Neuronal stem cell (in vitro differentiated cells): ENCODE data around the gene TBC1D21.

Source experiments
- DNase-seq: peaks from one replicate; pipeline ENCODE4 v3.0.0-alpha.2; 2013; ENCODE audit warnings: low spot score
- H2AFZ ChIP-seq: one replicate; pipeline ENCODE4 v1.6.1; 2013; ENCODE audit warnings: mild to moderate bottlenecking, low read length, inconsistent platforms
- H2AK5ac ChIP-seq: 2 replicates; pipeline ENCODE4 v1.6.1; 2013; ENCODE audit warnings: low read depth, mild to moderate bottlenecking, inconsistent platforms, low read length, moderate library complexity, mixed read lengths
- H2BK120ac ChIP-seq: 2 replicates; pipeline ENCODE4 v1.6.1; 2013; ENCODE audit warnings: low read depth, mild to moderate bottlenecking, inconsistent platforms, low read length, moderate library complexity, mixed read lengths
- H2BK12ac ChIP-seq: one replicate; pipeline ENCODE4 v1.6.1; 2013; ENCODE audit warnings: low read length, inconsistent platforms
- H2BK15ac ChIP-seq: 2 replicates; pipeline ENCODE4 v1.6.1; 2013; ENCODE audit warnings: mild to moderate bottlenecking, low read length, inconsistent platforms, mixed read lengths
- H2BK5ac ChIP-seq: one replicate; pipeline ENCODE4 v1.6.1; 2013; ENCODE audit warnings: inconsistent platforms, mild to moderate bottlenecking, low read length, moderate library complexity
- H3K14ac ChIP-seq: one replicate; pipeline ENCODE4 v1.6.1; 2013; ENCODE audit warnings: low read length, inconsistent platforms
- H3K18ac ChIP-seq: 2 replicates; pipeline ENCODE4 v1.6.1; 2013; ENCODE audit warnings: low read length, inconsistent platforms
- H3K23ac ChIP-seq: 2 replicates; pipeline ENCODE4 v1.6.1; 2013; ENCODE audit warnings: low read depth, mild to moderate bottlenecking, mixed read lengths, low read length, inconsistent platforms; ENCODE audit not compliant: poor library complexity
- H3K27ac ChIP-seq: replicated peaks from 3 replicates; pipeline ENCODE4 v1.5.1; 2013; ENCODE audit warnings: low read length, inconsistent platforms
- H3K27me3 ChIP-seq, 3 experiments: 2 replicates each; pipeline ENCODE4 v1.6.1; 2013; ENCODE audit warnings: low read length in 3 of 3, mild to moderate bottlenecking in 2 of 3, inconsistent platforms in 1 of 3, low read depth in 1 of 3, mixed read lengths in 1 of 3, moderate library complexity in 1 of 3; ENCODE audit not compliant: control insufficient read depth in 3 of 3, insufficient read depth in 3 of 3
- H3K36me3 ChIP-seq, 2 donors: replicated peaks in 1 of 2; 2 replicates each; pipeline ENCODE4 v1.6.1; 2013; ENCODE audit warnings: low read length in 2 of 2; ENCODE audit not compliant: control insufficient read depth in 2 of 2, insufficient read depth in 2 of 2
- H3K4ac ChIP-seq: 2 replicates; pipeline ENCODE4 v1.6.1; 2013; ENCODE audit warnings: inconsistent platforms, mild to moderate bottlenecking, low read length, moderate library complexity
- H3K4me1 ChIP-seq, 2 donors: 1 replicate in 1 of 2; 2 replicates in 1 of 2; pipeline ENCODE4 v1.6.1; 2013; ENCODE audit warnings: low read length in 2 of 2, low read depth in 1 of 2; ENCODE audit not compliant: control insufficient read depth in 2 of 2, insufficient read depth in 1 of 2
- H3K4me2 ChIP-seq: one replicate; pipeline ENCODE4 v1.6.1; 2013; ENCODE audit warnings: mild to moderate bottlenecking, low read length, inconsistent platforms; ENCODE audit not compliant: insufficient read depth, poor library complexity, severe bottlenecking
- H3K4me3 ChIP-seq, 2 donors: 2 replicates each; pipeline ENCODE4 v1.5.1; 2013; ENCODE audit warnings: low read length in 2 of 2, mild to moderate bottlenecking in 2 of 2, inconsistent platforms in 1 of 2, moderate library complexity in 1 of 2
- H3K79me1 ChIP-seq: one replicate; pipeline ENCODE4 v1.6.1; 2013; ENCODE audit warnings: low read depth, mild to moderate bottlenecking, inconsistent platforms, low read length, moderate library complexity
- H3K9ac ChIP-seq: one replicate; pipeline ENCODE4 v1.6.1; 2013; ENCODE audit warnings: mild to moderate bottlenecking, low read depth, low read length, inconsistent platforms; ENCODE audit not compliant: poor library complexity
- H3K9me3 ChIP-seq, 2 donors: replicated peaks in 1 of 2; 2 replicates each; pipeline versions ENCODE3 to v1.6.1; 2013; ENCODE audit warnings: low read length in 2 of 2, mild to moderate bottlenecking in 2 of 2, inconsistent platforms in 1 of 2, low read depth in 1 of 2, mixed read lengths in 1 of 2, moderate library complexity in 1 of 2; ENCODE audit not compliant: control insufficient read depth in 2 of 2, insufficient read depth in 1 of 2
- H4K8ac ChIP-seq: one replicate; pipeline ENCODE4 v1.6.1; 2013; ENCODE audit warnings: low read depth, mild to moderate bottlenecking, inconsistent platforms, low read length, moderate library complexity
- H4K91ac ChIP-seq: one replicate; pipeline ENCODE4 v1.6.1; 2013; ENCODE audit warnings: low read length, low read depth, mild to moderate bottlenecking, inconsistent platforms; ENCODE audit not compliant: poor library complexity
- WGBS, 2 donors: extraction: QIAGEN DNeasy Blood & Tissue Kit; methylation state at CpG; one replicate each; pipeline ENCODE4 v1.1.7; 2013; ENCODE audit warnings: missing lambda C conversion rate in 2 of 2, mixed read lengths in 1 of 2; ENCODE audit not compliant: insufficient read length in 2 of 2, insufficient replicate concordance in 1 of 2; ENCODE audit errors: extremely low coverage in 2 of 2; 5-methylcytosine and 5-hydroxymethylcytosine counted together

Gene TBC1D21

GRCh38 chr15:73902121-73903020, 29.0 kb downstream of the TBC1D21 start:
- WGBS, 2 donors: no CpG with 5 or more reads among the region's 11 CpGs
- H3K9ac ChIP-seq: no peak overlapping the region
- H2AK5ac ChIP-seq: no peak overlapping the region
- H3K23ac ChIP-seq: no peak overlapping the region
- H3K4me3 ChIP-seq: no peak overlapping the region
- no peak overlapping the region for H3K27ac ChIP-seq
- no peak overlapping the region for H2BK15ac ChIP-seq
- H2BK120ac ChIP-seq: no peak overlapping the region
- H4K91ac ChIP-seq: no peak overlapping the region
- H2BK5ac ChIP-seq: no peak overlapping the region
- peak overlapping the region; percentile 34 for H3K18ac ChIP-seq
- H3K79me1 ChIP-seq: no peaks in the 10 kb centered on the region
- no peaks in the 10 kb centered on the region for H3K4me1 ChIP-seq
- H3K9me3 ChIP-seq: no peaks in the 10 kb centered on the region
- H3K4ac ChIP-seq: no peak overlapping the region
- no peak overlapping the region for H2AFZ ChIP-seq
- no peak overlapping the region for H3K4me2 ChIP-seq
- DNase-seq: no peak
- H3K14ac ChIP-seq: peak overlapping the region; percentile 27
- H3K27me3 ChIP-seq: peaks cover 0 to 17% (median 0%) of the 10 kb centered on the region in 3 experiments
- no peak overlapping the region for H4K8ac ChIP-seq
- no peak overlapping the region for H2BK12ac ChIP-seq
- H3K36me3 ChIP-seq: no peaks in the 10 kb centered on the region

- DNase-seq: no peak
- Histone ChIP-seq H3K4ac (no peak overlapping the region), H3K14ac (no peak overlapping the region), H2BK120ac (no peak overlapping the region), H4K8ac (no peak overlapping the region), H2BK12ac (no peak overlapping the region), H2AFZ (no peak overlapping the region), H3K23ac (no peak overlapping the region), H3K36me3 (no peaks in the 10 kb centered on the region), H3K4me3 (no peak overlapping the region), H2AK5ac (no peak overlapping the region), H3K4me2 (no peak overlapping the region), H3K4me1 (peaks cover 0 to 2% of the 10 kb centered on the region in 2 donors), H3K9ac (no peak overlapping the region), H3K18ac (no peak overlapping the region), H2BK15ac (no peak overlapping the region), H4K91ac (no peak overlapping the region), H3K27me3 (peaks cover 0 to 25% (median 0%) of the 10 kb centered on the region in 3 experiments), H3K27ac (no peak overlapping the region), H3K79me1 (no peaks in the 10 kb centered on the region), H2BK5ac (no peak overlapping the region), H3K9me3 (no peaks in the 10 kb centered on the region)
- WGBS, 2 donors: no CpG with 5 or more reads among the region's 9 CpGs
Observed at GRCh38 chr15:73904026-73904815, 30.9 kb downstream of the TBC1D21 start.

GRCh38 chr15:73905225-73905827, 32.0 kb downstream of the TBC1D21 start:
- Histone ChIP-seq H3K4ac (no peak overlapping the region), H2AK5ac (no peak overlapping the region), H3K4me3 (no peak overlapping the region), H4K8ac (no peak overlapping the region), H2BK120ac (no peak overlapping the region), H3K14ac (no peak overlapping the region), H3K79me1 (no peaks in the 10 kb centered on the region), H3K4me1 (peaks cover 0 to 2% of the 10 kb centered on the region in 2 donors), H2BK15ac (no peak overlapping the region), H3K18ac (no peak overlapping the region), H2BK5ac (no peak overlapping the region), H3K27ac (no peak overlapping the region), H2BK12ac (no peak overlapping the region), H3K27me3 (peaks cover 0 to 25% (median 0%) of the 10 kb centered on the region in 3 experiments), H3K36me3 (no peaks in the 10 kb centered on the region), H3K9ac (no peak overlapping the region), H3K23ac (no peak overlapping the region), H3K9me3 (no peaks in the 10 kb centered on the region), H2AFZ (no peak overlapping the region), H4K91ac (no peak overlapping the region), H3K4me2 (no peak overlapping the region)
- DNase-seq: no peak
- no CpG with 5 or more reads among the region's 3 CpGs for WGBS, 2 donors
